Right forelimb (tissue), 1 donor: Measurements from ENCODE around the gene LTBR.
"Not testable (repeated sequence)": the region's sequence is repeated elsewhere in the genome, so short reads cannot be mapped to it uniquely, and the experiment has no call there.

Experiments
- DNase-seq: peaks from one replicate; pipeline ENCODE4 v3.0.0-alpha.2; 2018

LTBR gene

DNA sequence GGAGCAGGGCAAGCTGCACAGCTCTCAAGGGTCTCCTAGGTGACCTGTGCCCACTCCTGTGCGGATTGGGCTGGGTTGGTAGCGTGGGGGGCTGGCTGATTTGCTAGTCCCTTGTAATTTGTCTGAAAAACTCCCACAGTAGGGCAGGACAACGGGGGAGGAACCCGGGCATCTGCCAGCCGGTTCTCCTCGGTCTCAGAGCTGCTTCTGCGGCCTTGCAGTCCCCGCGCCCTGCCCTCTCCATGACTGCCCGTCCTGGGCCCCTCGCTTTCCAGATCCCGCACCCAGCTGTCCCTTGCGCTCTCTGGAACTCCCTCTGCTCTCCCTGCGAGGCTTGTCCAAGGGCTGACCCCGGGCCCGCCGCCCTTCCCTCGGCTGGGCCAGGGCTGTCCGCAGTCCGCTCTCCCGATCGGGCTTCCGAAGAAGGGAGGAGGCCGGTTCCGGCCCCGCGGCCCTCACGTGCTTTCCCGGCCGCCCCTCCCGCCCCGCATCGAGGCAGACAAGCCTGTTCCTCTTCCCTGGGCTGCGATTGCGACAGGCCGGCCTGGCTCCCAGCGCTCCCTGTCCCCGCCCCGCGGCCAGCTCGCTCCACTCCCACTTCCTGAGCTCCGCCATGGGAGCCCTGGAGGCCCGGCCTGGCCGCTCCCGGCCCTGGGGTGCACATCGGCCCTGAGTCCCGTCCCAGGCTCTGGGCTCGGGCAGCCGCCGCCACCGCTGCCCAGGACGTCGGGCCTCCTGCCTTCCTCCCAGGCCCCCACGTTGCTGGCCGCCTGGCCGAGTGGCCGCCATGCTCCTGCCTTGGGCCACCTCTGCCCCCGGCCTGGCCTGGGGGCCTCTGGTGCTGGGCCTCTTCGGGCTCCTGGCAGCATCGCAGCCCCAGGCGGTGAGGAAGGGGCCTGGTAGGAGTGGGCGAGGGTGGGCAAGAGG lies at the start of gene LTBR:
LTBR (plus strand) TSS at position 591 of the 927 bp plus-strand sequence; CDS start at position 788, 197 bp downstream.
- peak; percentile 94 for DNase-seq

GRCh38 chr12:6334359-6334758 lies 49.6 kb upstream of the LTBR start:
- no peak for DNase-seq

DNA sequence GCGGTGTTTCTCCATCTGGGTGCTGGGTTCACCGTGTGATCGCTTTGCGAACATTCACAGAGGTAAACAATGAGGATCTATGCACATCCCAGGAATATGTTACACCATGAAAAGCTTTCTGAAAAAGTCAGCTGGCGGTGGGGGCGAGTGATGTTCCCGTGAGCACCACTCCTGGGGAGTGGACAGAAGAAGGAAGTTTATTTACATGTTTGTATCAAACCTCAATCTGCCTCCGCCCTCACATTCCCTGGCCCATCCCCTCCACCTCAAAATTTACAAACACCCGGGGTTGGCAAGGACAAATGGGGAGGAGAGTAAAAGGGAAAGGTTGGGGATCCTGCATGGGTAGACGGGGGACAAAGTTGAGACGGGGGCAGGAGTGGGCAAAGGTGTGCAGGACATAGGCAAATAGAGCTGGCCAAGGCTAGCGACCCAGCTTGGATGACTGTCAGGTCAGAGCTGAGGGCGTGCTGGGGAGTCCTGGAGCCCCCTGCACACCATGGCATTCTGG lies 49.0 kb upstream of the LTBR start:
- DNase-seq, result no peak

DNA sequence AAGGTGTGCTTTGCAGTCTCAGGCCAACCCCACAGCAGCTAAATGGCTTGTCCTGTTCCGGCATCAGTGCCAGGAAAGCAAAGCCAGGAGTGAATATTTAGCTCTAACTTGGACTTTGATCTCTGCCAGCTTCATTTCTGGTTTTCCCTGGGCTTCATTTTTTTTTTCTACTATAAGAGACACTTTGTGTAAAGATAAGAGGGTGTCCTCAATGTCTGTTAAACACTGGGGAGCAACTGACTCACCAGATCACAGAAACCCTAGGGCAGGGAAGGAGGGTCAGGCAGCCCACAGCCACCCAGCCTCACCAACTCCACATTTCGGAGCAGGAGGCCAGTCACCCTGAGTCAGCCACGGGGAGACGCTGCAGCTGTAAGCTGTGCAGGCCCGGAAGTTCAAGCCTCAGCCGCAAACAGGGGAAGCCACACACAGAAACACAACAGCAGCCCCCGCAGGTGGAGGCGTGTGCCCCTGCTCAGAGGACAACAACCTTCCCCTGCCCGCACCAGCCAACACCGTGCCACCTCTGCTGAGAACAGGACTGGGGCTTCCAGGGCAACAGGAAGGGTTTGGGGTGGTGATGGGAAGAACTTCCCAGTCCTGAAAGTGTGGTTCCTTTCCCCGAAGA lies 48.4 kb upstream of the LTBR start:
- no peak for DNase-seq

DNA sequence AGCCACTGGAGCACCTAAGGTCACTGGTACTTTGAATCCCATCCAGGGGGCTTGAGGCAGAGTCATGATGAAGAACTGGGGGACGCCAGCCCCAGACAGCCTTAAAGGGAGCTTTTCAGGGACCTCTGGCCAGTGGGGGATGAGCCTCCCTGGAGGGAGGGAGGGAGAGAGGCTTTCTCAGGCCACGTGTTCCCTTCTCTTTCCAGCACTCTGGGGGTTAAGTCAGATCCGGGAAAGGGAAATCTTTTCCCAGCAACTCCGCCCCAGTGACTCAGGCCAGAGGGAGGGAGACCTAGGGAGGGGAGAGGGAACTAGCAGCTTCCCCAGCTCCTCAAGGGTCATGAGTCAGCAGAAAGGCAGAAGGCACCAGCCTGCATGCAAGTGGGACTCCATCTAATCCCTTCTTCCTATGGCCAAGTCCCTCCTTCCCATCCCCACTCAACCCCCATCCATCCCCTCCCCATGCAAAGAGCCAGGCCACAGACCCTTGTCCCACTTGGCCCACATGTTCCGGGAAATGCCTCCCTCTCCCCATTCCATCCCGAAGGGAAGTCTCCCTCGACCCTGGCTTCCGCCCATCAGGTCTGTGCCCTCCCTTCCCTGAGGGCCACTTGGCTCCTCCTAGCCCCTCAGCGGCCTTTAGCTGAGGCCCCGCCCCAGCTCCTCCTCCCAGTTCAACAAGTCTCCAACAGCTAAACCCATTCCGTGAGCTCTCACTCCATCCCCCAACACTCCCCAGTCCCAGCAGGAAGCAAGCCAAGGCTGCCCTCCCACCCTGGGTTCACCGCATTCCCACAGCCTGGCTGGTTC lies 47.7 kb upstream of the LTBR start:
- DNase-seq, result peak; percentile 94

GRCh38 chr12:6336889-6337853 lies 46.8 kb upstream of the LTBR start:
- DNase-seq, result no peak

DNA sequence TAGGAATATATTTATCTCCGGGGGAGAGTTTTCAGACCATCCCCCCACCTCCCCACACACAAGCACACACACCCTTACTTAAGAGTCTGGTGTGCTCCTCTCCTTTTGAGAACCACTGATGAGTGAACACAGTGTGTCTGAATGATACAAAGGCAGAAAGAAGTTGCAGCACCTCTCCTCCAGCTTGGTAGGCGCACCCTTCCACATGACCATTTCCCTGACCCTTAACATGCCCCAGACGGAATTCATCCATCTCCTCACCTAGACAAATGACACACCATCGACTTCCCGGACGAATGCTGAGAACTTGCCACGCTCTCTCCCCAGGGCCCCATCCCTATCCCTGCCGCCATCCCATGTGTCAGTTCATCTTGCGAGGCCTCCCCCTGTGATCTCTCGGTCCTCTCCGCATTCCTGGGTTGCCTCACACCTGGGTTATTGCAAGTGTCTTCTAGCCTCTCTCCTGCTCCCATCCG lies 46.0 kb upstream of the LTBR start:
- DNase-seq, result no peak

DNA sequence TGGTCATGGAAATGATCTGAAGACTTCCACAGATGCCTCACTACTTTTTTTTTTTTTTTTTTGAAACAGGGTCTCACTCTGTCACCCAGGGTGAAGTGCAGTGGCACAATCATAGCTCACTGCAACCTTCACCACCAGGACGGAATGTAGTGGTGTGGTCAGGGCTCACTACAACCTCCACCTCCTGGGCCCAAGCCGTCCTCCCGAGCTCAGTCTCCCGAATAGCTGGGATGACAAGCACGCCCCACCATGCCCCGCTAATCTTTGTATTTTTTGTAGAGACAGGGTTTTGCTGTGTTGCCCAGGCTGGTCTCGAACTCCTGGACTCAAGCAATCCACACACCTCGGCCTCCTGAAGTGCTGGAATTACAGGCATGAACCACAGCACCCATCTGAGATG lies 45.4 kb upstream of the LTBR start:
- DNase-seq, result not testable (repeated sequence)

GRCh38 chr12:6338955-6339354 lies 45.0 kb upstream of the LTBR start:
- DNase-seq, result no peak

DNA sequence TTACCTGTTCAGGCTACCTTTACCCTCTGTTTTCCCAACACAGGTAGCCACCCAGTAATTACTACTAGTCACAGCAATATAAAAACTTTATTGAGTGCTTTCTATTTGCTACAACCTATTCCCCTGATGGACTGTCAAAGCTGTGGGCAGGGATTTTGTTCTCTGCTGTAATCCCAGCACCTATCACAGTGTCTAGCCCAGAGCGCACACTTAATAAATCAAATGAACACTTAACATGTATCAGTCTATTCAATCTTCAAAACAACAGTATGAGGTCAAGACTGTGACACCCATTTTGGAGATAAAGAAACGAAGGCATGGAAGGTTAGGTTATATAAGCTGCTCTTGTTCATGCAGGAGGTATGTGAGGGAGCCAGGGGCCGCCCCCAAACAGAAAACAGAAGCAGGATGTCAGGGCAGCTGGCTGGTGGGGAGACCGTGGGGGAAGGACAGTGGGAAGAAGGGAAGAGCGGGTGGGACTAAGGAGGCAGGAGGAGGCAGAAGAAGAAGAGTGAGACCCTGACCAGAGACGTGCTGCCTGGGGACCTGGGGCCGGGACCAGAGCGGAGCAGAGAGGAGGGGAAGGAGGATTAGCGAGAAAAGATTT lies 43.8 kb upstream of the LTBR start:
- no peak for DNase-seq

GRCh38 chr12:6340745-6341416 lies 43.1 kb upstream of the LTBR start:
- no peak for DNase-seq

GRCh38 chr12:6341417-6342139 lies 42.4 kb upstream of the LTBR start, which contains the start of gene TNFRSF1A:
TSS of gene TNFRSF1A (minus strand) at chr12:6342076. CDS start at chr12:6341814, 262 bp downstream.
- peak; percentile 81 for DNase-seq

DNA sequence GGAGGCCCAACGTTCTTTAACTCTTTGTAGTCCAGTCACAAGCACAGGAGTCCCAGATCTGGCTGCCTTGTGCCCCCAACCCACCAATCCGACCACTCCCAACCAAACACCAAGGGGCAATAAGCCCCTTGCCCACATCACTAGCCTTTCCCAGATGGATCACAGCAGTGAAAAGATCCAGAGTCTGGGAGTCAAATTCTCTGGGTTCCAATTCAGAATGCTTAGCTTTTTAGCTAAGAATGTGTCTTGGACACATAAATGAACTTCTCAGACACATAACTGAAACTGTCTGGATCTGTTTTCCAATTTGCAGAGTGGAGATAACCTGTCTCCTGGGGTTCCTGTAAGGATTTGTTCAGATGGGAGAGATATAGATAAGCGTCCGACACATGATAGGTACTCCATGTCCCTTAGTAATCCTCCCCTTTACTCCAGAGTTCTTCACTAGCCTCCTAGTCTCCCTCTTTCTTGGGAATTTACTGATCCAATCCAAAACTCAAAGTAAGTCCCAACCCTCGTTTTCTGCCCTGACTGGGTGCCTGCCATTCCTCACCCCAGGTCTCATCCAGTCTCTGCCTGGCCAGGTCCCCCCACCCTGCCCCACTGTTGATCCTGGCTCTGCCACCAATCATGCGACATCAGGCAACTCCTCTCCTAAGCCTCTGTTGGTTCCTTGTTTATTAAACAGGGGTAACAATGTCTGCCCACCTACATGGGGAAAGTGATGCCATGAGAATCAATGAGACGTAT lies 41.6 kb upstream of the LTBR start:
- no peak for DNase-seq

DNA sequence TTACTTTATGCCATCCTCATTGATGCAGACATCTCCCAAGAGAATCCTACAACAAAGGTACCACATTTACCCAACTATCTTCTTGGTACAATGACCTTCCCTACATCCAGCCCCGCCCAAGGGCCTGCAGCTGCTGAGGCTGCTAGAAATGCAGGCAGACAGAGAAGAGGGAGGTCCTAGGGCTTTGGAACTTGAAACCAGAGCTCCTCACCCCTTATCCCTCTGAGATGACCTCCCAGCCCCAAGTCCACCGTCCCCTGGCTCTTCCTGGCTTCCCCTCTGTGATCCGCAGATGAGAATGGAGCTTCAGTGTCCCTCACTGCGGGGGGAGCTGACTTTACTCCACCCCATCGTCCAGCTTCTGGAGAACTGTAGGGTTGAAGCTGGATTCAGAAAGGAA lies 40.4 kb upstream of the LTBR start:
- DNase-seq, result no peak

GRCh38 chr12:6344101-6344660 lies 39.8 kb upstream of the LTBR start:
- DNase-seq, result not testable (repeated sequence)

- DNase-seq, result no peak
Measured at GRCh38 chr12:6345319-6346091, 38.5 kb upstream of the LTBR start.

- no peak for DNase-seq
Measured at GRCh38 chr12:6346235-6346832, 37.6 kb upstream of the LTBR start.
